Karpas-422 (cell line): ENCODE results near the gene CLDN5. TPM values are rescaled to one million over a fixed set of nuclear protein-coding genes. Genes with fewer than 3 reads are reported as not detected.
A peak's percentile ranks its signal among the peaks of the same experiment; 100 is the strongest.

Experiments
- DNase-seq: peaks from one replicate; pipeline ENCODE4 v3.0.0-alpha.2; 2015
- H2AFZ ChIP-seq: fragments of 200-600 bp; sonication (generic); 2 replicates; pipeline ENCODE4 v1.6.1; 2014; ENCODE audit warnings: antibody characterized with exemption, low read length, mixed read lengths
- H3K27ac ChIP-seq: fragments of 200-600 bp; sonication (generic); 2 replicates; pipeline ENCODE4 v1.5.1; 2014; ENCODE audit warnings: mild to moderate bottlenecking, low read length, moderate library complexity
- H3K27me3 ChIP-seq: fragments of 200-600 bp; sonication (generic); 2 replicates; pipeline ENCODE4 v1.6.1; 2014; ENCODE audit warnings: low read length, mixed read lengths
- H3K36me3 ChIP-seq: fragments of 200-600 bp; sonication (generic); 2 replicates; pipeline ENCODE4 v1.6.1; 2014; ENCODE audit warnings: low read length, mixed read lengths; ENCODE audit not compliant: insufficient read depth
- H3K4me1 ChIP-seq: fragments of 200-600 bp; sonication (generic); 2 replicates; pipeline ENCODE4 v1.6.1; 2014; ENCODE audit warnings: mild to moderate bottlenecking, low read length, mixed read lengths
- H3K4me2 ChIP-seq: fragments of 200-600 bp; sonication (generic); 2 replicates; pipeline ENCODE4 v1.6.1; 2014; ENCODE audit warnings: low read length, low read depth, mild to moderate bottlenecking; ENCODE audit not compliant: poor library complexity, severe bottlenecking
- H3K4me3 ChIP-seq: fragments of 200-600 bp; sonication (generic); 2 replicates; pipeline ENCODE4 v1.5.1; 2014; ENCODE audit warnings: mild to moderate bottlenecking, antibody characterized with exemption, low read length, mixed read lengths
- H3K79me2 ChIP-seq: fragments of 200-600 bp; sonication (generic); 2 replicates; pipeline ENCODE4 v1.6.1; 2014; ENCODE audit warnings: mild to moderate bottlenecking, low read length, mixed read lengths
- H3K9ac ChIP-seq: fragments of 200-600 bp; sonication (generic); 2 replicates; pipeline ENCODE4 v1.6.0; 2014; ENCODE audit warnings: low read length
- H3K9me2 ChIP-seq: fragments of 200-600 bp; sonication (generic), shearing (Covaris generic); replicated peaks from 2 replicates; pipeline ENCODE4 v1.6.0; 2014; ENCODE audit warnings: mild to moderate bottlenecking, low read length, moderate library complexity; ENCODE audit not compliant: insufficient read depth
- H3K9me3 ChIP-seq: fragments of 300-700, 200-600 bp; sonication (generic); 2 replicates; pipeline ENCODE4 v1.6.1; 2014; ENCODE audit warnings: low read length, mixed read lengths
- H4K20me1 ChIP-seq: fragments of 200-600 bp; sonication (generic); 2 replicates; pipeline ENCODE4 v1.6.1; 2014; ENCODE audit warnings: mild to moderate bottlenecking, antibody characterized with exemption, low read length, low read depth; ENCODE audit not compliant: insufficient read depth
- total RNA-seq: library from RNA; depleted of rRNA; stranded (reverse); fragments of >200 nt; shearing (Covaris generic); gene quantifications from 2 replicates; pipeline ENCODE4 v1.2.3, GENCODE V29; 2014; ENCODE audit warnings: low replicate concordance

CLDN5 gene
- total RNA-seq, 1 experiment from 2014 or later = not detected

DNA sequence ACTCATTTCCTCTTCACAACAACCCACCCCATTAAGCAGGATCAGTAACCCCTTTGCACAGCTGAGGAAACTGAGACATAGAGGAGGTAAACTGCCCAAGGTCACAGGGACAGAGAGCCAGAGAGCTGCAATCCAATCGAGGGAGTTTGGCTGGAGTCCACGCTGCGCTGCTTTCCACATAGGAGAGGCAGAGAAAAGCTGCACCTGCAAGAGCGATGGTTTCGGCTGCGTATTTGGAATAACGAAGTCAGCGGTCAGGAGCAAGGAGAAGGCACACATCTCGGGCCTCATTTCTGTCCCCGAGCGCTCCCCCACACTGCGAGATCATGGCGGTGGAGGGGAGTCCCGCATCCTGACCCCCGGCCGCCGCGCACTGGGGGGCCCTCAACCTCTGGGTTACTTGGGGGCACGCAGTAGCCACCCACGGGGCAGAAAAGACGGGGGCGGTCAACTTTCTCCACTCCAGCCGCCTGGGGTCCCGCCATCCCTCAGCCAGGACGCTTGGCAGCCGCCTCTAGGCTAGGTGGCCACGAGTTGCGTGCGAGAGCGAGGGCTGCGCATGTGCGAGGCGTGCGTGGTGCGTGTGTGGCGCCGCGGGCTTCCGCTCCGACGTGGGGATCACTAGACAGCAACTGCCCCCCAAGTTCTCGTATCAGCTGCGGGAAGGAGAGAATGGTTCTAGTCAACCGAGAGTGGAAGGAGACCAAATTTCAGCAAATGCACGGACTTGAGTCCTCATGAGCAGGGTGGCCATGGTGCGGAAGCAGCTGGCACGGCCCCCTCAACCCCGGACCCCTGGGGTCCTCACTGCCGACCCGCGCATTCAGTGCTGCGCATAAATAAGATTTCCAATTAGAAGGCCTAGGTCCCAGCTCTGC is 42.3 kb upstream of the CLDN5 start:
- H3K4me2 ChIP-seq = no peak overlapping the region
- no peak overlapping the region for H2AFZ ChIP-seq
- H3K27me3 ChIP-seq = no peaks in the 10 kb centered on the region
- no peak overlapping the region for H3K9ac ChIP-seq
- no peaks in the 10 kb centered on the region for H3K79me2 ChIP-seq
- no peaks in the 10 kb centered on the region for H3K9me2 ChIP-seq
- no peak for DNase-seq
- H3K4me1 ChIP-seq = no peaks in the 10 kb centered on the region
- no peak overlapping the region for H3K4me3 ChIP-seq
- H3K36me3 ChIP-seq = no peaks in the 10 kb centered on the region
- no peaks in the 10 kb centered on the region for H4K20me1 ChIP-seq
- H3K27ac ChIP-seq = no peak overlapping the region
- H3K9me3 ChIP-seq = no peaks in the 10 kb centered on the region

- Histone ChIP-seq H3K27ac (no peak overlapping the region), H2AFZ (no peak overlapping the region), H3K9ac (no peak overlapping the region), H3K4me3 (no peak overlapping the region), H3K9me2 (no peaks in the 10 kb centered on the region), H3K9me3 (no peaks in the 10 kb centered on the region), H3K4me1 (no peaks in the 10 kb centered on the region), H3K36me3 (no peaks in the 10 kb centered on the region), H3K27me3 (no peaks in the 10 kb centered on the region), H3K4me2 (no peak overlapping the region), H3K79me2 (no peaks in the 10 kb centered on the region), H4K20me1 (no peaks in the 10 kb centered on the region)
- DNase-seq = no peak
Observed at GRCh38 chr22:19565382-19566278, 41.4 kb upstream of the CLDN5 start.

DNA sequence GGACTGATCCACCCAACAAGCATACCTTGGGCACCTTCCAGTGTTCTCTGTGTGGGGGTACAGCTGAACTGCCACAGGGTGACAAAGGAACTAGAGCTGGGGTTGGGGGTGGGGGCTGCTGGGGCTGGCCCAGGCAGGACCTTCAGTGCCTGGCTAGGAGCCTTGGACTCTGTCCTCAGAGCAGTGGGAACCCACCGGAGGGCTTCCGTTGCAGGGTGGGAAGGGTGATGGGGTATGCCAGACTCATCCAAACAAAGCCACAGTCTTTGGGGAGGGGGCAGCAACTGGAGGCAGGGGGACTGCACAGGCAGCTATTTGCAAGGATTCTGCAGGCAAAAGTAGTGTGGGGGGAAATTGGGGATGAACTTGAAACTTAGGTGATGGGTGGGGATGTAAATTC is 35.7 kb upstream of the CLDN5 start:
- no peak for DNase-seq
- Histone ChIP-seq H3K4me2 (no peak overlapping the region), H4K20me1 (no peaks in the 10 kb centered on the region), H3K9me2 (no peaks in the 10 kb centered on the region), H3K79me2 (no peaks in the 10 kb centered on the region), H3K4me3 (no peak overlapping the region), H3K27ac (no peak overlapping the region), H3K9ac (no peak overlapping the region), H3K9me3 (no peaks in the 10 kb centered on the region), H2AFZ (no peak overlapping the region), H3K27me3 (no peaks in the 10 kb centered on the region), H3K36me3 (no peaks in the 10 kb centered on the region), H3K4me1 (no peaks in the 10 kb centered on the region)

DNA sequence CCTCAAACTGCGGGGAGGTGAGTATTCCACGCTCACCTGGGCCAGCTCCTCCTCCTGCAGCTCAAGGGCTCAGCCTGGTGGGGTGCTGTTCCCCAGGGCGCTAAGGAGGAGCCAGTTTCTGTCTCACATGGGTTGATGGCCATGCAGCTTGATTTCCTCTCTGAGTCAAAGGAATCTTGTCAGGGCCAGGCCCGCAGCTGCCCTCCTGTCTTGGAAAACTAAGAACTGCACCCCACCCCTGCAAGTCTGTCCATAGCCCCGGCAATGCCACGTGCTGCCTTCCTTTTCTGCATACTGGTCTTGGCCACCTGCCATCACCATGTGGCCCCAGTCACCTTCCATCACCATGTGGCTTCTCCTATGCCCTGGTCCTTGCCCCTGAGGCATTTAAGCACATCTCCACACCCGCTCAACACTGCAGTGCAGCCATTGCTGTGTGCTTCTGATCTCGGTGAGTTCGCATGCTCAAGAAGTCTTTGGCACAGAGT is 35.2 kb upstream of the CLDN5 start:
- Histone ChIP-seq H3K79me2 (no peaks in the 10 kb centered on the region), H3K27ac (no peak overlapping the region), H3K36me3 (no peaks in the 10 kb centered on the region), H3K27me3 (no peaks in the 10 kb centered on the region), H3K4me1 (no peaks in the 10 kb centered on the region), H3K4me3 (no peak overlapping the region), H2AFZ (no peak overlapping the region), H3K4me2 (no peak overlapping the region), H4K20me1 (no peaks in the 10 kb centered on the region), H3K9me3 (no peaks in the 10 kb centered on the region), H3K9ac (no peak overlapping the region), H3K9me2 (no peaks in the 10 kb centered on the region)
- peak; percentile 46 for DNase-seq

DNA sequence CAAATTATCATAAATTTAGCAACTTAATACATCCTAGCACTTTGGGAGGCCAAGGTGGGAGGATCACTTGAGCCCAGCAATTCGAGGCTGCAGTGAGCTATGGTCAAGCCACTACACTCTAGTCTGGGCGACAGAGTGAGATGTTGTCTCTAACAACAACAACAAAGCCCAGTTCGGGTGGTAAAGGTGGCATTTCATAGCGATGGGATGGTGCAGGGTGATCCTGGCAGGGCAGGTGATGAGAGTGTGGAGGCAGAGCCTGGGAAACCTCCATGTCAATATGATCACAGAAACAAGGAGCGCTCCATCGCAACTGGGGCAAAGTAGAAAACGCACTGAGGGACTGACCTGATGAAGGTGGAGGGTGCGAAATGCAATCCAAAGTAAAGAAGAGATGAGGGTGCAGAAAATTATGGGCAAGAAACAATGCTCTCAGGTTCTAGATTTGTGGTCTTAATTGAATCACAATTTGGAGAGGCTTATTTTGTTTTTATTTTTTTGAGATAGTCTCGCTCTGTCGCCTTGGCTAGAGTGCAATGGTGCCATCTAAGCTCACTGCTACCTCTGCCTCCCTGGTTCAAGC is 32.8 kb upstream of the CLDN5 start:
- Histone ChIP-seq H3K4me2 (no peak overlapping the region), H3K79me2 (no peaks in the 10 kb centered on the region), H2AFZ (no peak overlapping the region), H3K36me3 (no peaks in the 10 kb centered on the region), H3K9ac (no peak overlapping the region), H3K4me1 (no peaks in the 10 kb centered on the region), H4K20me1 (no peaks in the 10 kb centered on the region), H3K27ac (no peak overlapping the region), H3K4me3 (no peak overlapping the region), H3K9me2 (no peaks in the 10 kb centered on the region), H3K9me3 (peaks cover 5% of the 10 kb centered on the region; the same call in 1 of the 2 replicates), H3K27me3 (no peaks in the 10 kb centered on the region)
- no peak for DNase-seq

DNA sequence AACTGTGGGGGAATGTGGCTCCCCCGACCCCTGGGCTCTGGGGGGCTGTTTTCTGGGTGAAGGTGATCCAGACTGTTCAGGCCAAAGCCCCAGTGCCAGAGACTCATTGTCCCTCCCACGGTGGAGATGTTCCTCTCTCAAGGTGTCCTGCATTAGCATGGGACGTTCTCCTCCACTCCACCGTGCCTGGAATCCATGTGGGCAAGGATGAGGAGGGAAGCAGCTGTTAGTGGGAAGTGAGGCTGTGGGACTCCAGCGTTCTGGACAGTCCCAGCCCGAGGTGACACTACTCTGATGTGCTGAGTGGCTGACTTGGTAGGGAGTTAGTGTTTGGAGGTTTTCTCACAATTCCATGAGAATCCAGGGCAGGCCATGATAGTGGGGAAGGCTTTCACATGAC is 31.4 kb upstream of the CLDN5 start:
- Histone ChIP-seq H3K27me3 (no peaks in the 10 kb centered on the region), H3K9me3 (peaks cover 5% of the 10 kb centered on the region; the same call in 1 of the 2 replicates), H3K4me1 (no peaks in the 10 kb centered on the region), H4K20me1 (no peaks in the 10 kb centered on the region), H3K4me3 (no peak overlapping the region), H3K79me2 (no peaks in the 10 kb centered on the region), H3K4me2 (no peak overlapping the region), H3K36me3 (no peaks in the 10 kb centered on the region), H3K9ac (no peak overlapping the region), H3K27ac (no peak overlapping the region), H3K9me2 (no peaks in the 10 kb centered on the region), H2AFZ (no peak overlapping the region)
- no peak for DNase-seq

DNA sequence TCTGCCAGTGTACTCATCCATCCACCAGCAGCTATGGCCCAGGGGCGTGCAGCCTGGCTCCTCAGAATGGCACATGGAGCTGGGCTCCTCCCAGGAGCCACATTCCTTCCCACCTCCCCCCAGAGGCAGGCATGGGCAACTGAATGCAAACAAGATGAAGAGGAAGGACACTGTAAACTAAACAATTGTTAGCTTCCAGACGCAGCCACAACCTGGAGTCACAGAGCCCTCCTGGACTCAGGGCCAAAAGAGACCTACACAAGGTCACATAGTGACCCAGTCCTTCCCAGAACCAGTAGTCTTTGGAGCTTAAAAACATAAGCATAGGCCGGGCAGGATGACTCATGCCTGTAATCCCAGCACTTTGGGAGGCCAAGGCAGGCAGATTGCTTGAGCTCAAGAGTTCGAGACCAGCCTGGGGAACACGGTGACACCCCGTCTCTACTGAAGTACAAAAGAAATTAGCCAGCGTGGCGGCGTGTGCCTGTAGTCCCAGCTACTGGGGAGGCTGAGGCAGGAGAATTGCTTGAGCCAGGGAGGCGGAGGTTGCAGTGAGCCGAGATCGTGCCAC is 30.7 kb upstream of the CLDN5 start:
- Histone ChIP-seq H4K20me1 (no peaks in the 10 kb centered on the region), H2AFZ (no peak overlapping the region), H3K9me2 (no peaks in the 10 kb centered on the region), H3K4me2 (no peak overlapping the region), H3K27ac (no peak overlapping the region), H3K27me3 (no peaks in the 10 kb centered on the region), H3K36me3 (no peaks in the 10 kb centered on the region), H3K9me3 (peaks cover 5% of the 10 kb centered on the region; the same call in 1 of the 2 replicates), H3K9ac (no peak overlapping the region), H3K4me1 (no peaks in the 10 kb centered on the region), H3K79me2 (no peaks in the 10 kb centered on the region), H3K4me3 (no peak overlapping the region)
- DNase-seq = no peak
